ENCODE measurements around the gene GRIA1. TPM values are rescaled to one million over a fixed set of nuclear protein-coding genes. Genes with fewer than 3 reads are reported as not detected.

Gene GRIA1
- total and polyA plus RNA-seq, 5 donors from 2014 or later: not detected

GRCh38 chr5:153500178-153500577 lies 9.7 kb downstream of the GRIA1 start:
- no peak overlapping the region for H3K4me3 Mint-ChIP-seq
- peaks cover 0 to 6% (median 0%) of the 10 kb centered on the region in 7 donors for H3K9me3 Mint-ChIP-seq
- H3K27ac Mint-ChIP-seq: no peak overlapping the region
- no peaks in the 10 kb centered on the region for H3K4me1 Mint-ChIP-seq
- H3K27me3 Mint-ChIP-seq: peaks cover 2% of the 10 kb centered on the region
- Histone ChIP-seq H3K36me3 (ENCODE audit: control insufficient read depth, insufficient read depth, low read length) (no peaks in the 10 kb centered on the region), H3K27ac (ENCODE audit: insufficient read depth, low read length, poor library complexity, severe bottlenecking) (no peak overlapping the region), H3K27me3 (ENCODE audit: control insufficient read depth, insufficient read depth, low read length) (no peaks in the 10 kb centered on the region), H3K4me1 (ENCODE audit: control insufficient read depth, insufficient read depth, low read length, poor library complexity, severe bottlenecking) (no peaks in the 10 kb centered on the region), H3K4me3 (ENCODE audit: low read depth, low read length) (no peak overlapping the region), H3K9me3 (ENCODE audit: control insufficient read depth in 2 of 2, low read length in 2 of 2) (no peaks in the 10 kb centered on the region)
- H3K36me3 Mint-ChIP-seq: no peaks in the 10 kb centered on the region
- ATAC-seq (ENCODE audit: low read depth in 2 of 2): no peak
- no peak for DNase-seq

- DNase-seq: no peak
- no peaks in the 10 kb centered on the region for H3K4me1 ChIP-seq (ENCODE audit: control insufficient read depth, insufficient read depth, low read length, poor library complexity, severe bottlenecking)
- no peak for ATAC-seq (ENCODE audit: low read depth in 2 of 2)
- no peaks in the 10 kb centered on the region for H3K27me3 Mint-ChIP-seq
- H3K4me3 ChIP-seq (ENCODE audit: low read depth, low read length): no peak overlapping the region
- no peaks in the 10 kb centered on the region for H3K36me3 ChIP-seq (ENCODE audit: control insufficient read depth, insufficient read depth, low read length)
- no peaks in the 10 kb centered on the region for H3K4me1 Mint-ChIP-seq
- H3K27ac ChIP-seq (ENCODE audit: insufficient read depth, low read length, poor library complexity, severe bottlenecking): no peak overlapping the region
- no peaks in the 10 kb centered on the region for H3K36me3 Mint-ChIP-seq
- H3K9me3 Mint-ChIP-seq: peaks cover 0 to 6% (median 2%) of the 10 kb centered on the region in 7 donors
- no peaks in the 10 kb centered on the region for H3K9me3 ChIP-seq (ENCODE audit: control insufficient read depth in 2 of 2, low read length in 2 of 2)
- H3K4me3 Mint-ChIP-seq: no peak overlapping the region
- no peaks in the 10 kb centered on the region for H3K27me3 ChIP-seq (ENCODE audit: control insufficient read depth, insufficient read depth, low read length)
- no peak overlapping the region for H3K27ac Mint-ChIP-seq
Measured at GRCh38 chr5:153504726-153505125, 14.3 kb downstream of the GRIA1 start.

GRCh38 chr5:153508700-153509099 lies 18.2 kb downstream of the GRIA1 start:
- Mint-ChIP-seq H3K4me1 (no peaks in the 10 kb centered on the region), H3K36me3 (no peaks in the 10 kb centered on the region), H3K27me3 (no peaks in the 10 kb centered on the region), H3K27ac (no peak overlapping the region), H3K9me3 (peaks cover 0 to 6% (median 2%) of the 10 kb centered on the region in 7 donors), H3K4me3 (no peak overlapping the region)
- H3K27me3 ChIP-seq (ENCODE audit: control insufficient read depth, insufficient read depth, low read length): no peaks in the 10 kb centered on the region
- no peak overlapping the region for H3K4me3 ChIP-seq (ENCODE audit: low read depth, low read length)
- no peak overlapping the region for H3K27ac ChIP-seq (ENCODE audit: insufficient read depth, low read length, poor library complexity, severe bottlenecking)
- no peaks in the 10 kb centered on the region for H3K9me3 ChIP-seq (ENCODE audit: control insufficient read depth in 2 of 2, low read length in 2 of 2)
- H3K36me3 ChIP-seq (ENCODE audit: control insufficient read depth, insufficient read depth, low read length): no peaks in the 10 kb centered on the region
- DNase-seq (no peak), ATAC-seq (ENCODE audit: low read depth in 2 of 2) (no peak)
- no peaks in the 10 kb centered on the region for H3K4me1 ChIP-seq (ENCODE audit: control insufficient read depth, insufficient read depth, low read length, poor library complexity, severe bottlenecking)

- DNase-seq (no peak), ATAC-seq (ENCODE audit: low read depth in 2 of 2) (no peak)
- Histone ChIP-seq H3K4me1 (ENCODE audit: control insufficient read depth, insufficient read depth, low read length, poor library complexity, severe bottlenecking) (no peaks in the 10 kb centered on the region), H3K9me3 (ENCODE audit: control insufficient read depth in 2 of 2, low read length in 2 of 2) (no peaks in the 10 kb centered on the region), H3K4me3 (ENCODE audit: low read depth, low read length) (no peak overlapping the region), H3K36me3 (ENCODE audit: control insufficient read depth, insufficient read depth, low read length) (no peaks in the 10 kb centered on the region), H3K27me3 (ENCODE audit: control insufficient read depth, insufficient read depth, low read length) (no peaks in the 10 kb centered on the region), H3K27ac (ENCODE audit: insufficient read depth, low read length, poor library complexity, severe bottlenecking) (no peak overlapping the region)
- Mint-ChIP-seq H3K9me3 (peaks cover 0 to 7% (median 2%) of the 10 kb centered on the region in 7 donors), H3K27me3 (no peaks in the 10 kb centered on the region), H3K36me3 (no peaks in the 10 kb centered on the region), H3K27ac (no peak overlapping the region), H3K4me3 (no peak overlapping the region), H3K4me1 (no peaks in the 10 kb centered on the region)
Measured at GRCh38 chr5:153511622-153512021, 21.2 kb downstream of the GRIA1 start.

- Mint-ChIP-seq H3K4me1 (no peaks in the 10 kb centered on the region), H3K27me3 (no peaks in the 10 kb centered on the region)
- no peak for ATAC-seq (ENCODE audit: low read depth in 2 of 2)
Measured at GRCh38 chr5:153513156-153513555, 22.7 kb downstream of the GRIA1 start.

GRCh38 chr5:153515301-153515700 lies 24.8 kb downstream of the GRIA1 start:
- H3K4me1 ChIP-seq (ENCODE audit: control insufficient read depth, insufficient read depth, low read length, poor library complexity, severe bottlenecking): no peaks in the 10 kb centered on the region
- no peaks in the 10 kb centered on the region for H3K36me3 ChIP-seq (ENCODE audit: control insufficient read depth, insufficient read depth, low read length)
- no peaks in the 10 kb centered on the region for H3K4me1 Mint-ChIP-seq
- no peak overlapping the region for H3K4me3 Mint-ChIP-seq
- DNase-seq: no peak
- no peaks in the 10 kb centered on the region for H3K9me3 ChIP-seq (ENCODE audit: control insufficient read depth in 2 of 2, low read length in 2 of 2)
- no peaks in the 10 kb centered on the region for H3K27me3 ChIP-seq (ENCODE audit: control insufficient read depth, insufficient read depth, low read length)
- ATAC-seq (ENCODE audit: low read depth in 2 of 2): no peak
- no peak overlapping the region for H3K4me3 ChIP-seq (ENCODE audit: low read depth, low read length)
- no peaks in the 10 kb centered on the region for H3K27me3 Mint-ChIP-seq
- no peaks in the 10 kb centered on the region for H3K36me3 Mint-ChIP-seq
- peaks cover 0 to 7% (median 0%) of the 10 kb centered on the region in 7 donors for H3K9me3 Mint-ChIP-seq
- H3K27ac ChIP-seq (ENCODE audit: insufficient read depth, low read length, poor library complexity, severe bottlenecking): no peak overlapping the region
- no peak overlapping the region for H3K27ac Mint-ChIP-seq

More at GRCh38 chr5:153513156-153513555, 22.7 kb downstream of the GRIA1 start:
- Histone ChIP-seq H3K9me3 (ENCODE audit: control insufficient read depth in 2 of 2, low read length in 2 of 2) (no peaks in the 10 kb centered on the region), H3K27me3 (ENCODE audit: control insufficient read depth, insufficient read depth, low read length) (no peaks in the 10 kb centered on the region), H3K4me3 (ENCODE audit: low read depth, low read length) (no peak overlapping the region), H3K27ac (ENCODE audit: insufficient read depth, low read length, poor library complexity, severe bottlenecking) (no peak overlapping the region), H3K36me3 (ENCODE audit: control insufficient read depth, insufficient read depth, low read length) (no peaks in the 10 kb centered on the region), H3K4me1 (ENCODE audit: control insufficient read depth, insufficient read depth, low read length, poor library complexity, severe bottlenecking) (no peaks in the 10 kb centered on the region)
- H3K4me3 Mint-ChIP-seq: no peak overlapping the region
- no peaks in the 10 kb centered on the region for H3K36me3 Mint-ChIP-seq
- H3K27ac Mint-ChIP-seq: no peak overlapping the region
- DNase-seq: no peak
- H3K9me3 Mint-ChIP-seq: peaks cover 0 to 7% (median 1%) of the 10 kb centered on the region in 7 donors

- peaks cover 0 to 7% (median 0%) of the 10 kb centered on the region in 7 donors for H3K9me3 Mint-ChIP-seq
- ATAC-seq (ENCODE audit: low read depth in 2 of 2) (no peak), DNase-seq (no peak)
- no peaks in the 10 kb centered on the region for H3K36me3 Mint-ChIP-seq
- Histone ChIP-seq H3K4me3 (ENCODE audit: low read depth, low read length) (no peak overlapping the region), H3K27me3 (ENCODE audit: control insufficient read depth, insufficient read depth, low read length) (no peaks in the 10 kb centered on the region), H3K36me3 (ENCODE audit: control insufficient read depth, insufficient read depth, low read length) (no peaks in the 10 kb centered on the region), H3K9me3 (ENCODE audit: control insufficient read depth in 2 of 2, low read length in 2 of 2) (no peaks in the 10 kb centered on the region), H3K27ac (ENCODE audit: insufficient read depth, low read length, poor library complexity, severe bottlenecking) (no peak overlapping the region), H3K4me1 (ENCODE audit: control insufficient read depth, insufficient read depth, low read length, poor library complexity, severe bottlenecking) (no peaks in the 10 kb centered on the region)
- no peaks in the 10 kb centered on the region for H3K27me3 Mint-ChIP-seq
- H3K4me1 Mint-ChIP-seq: no peaks in the 10 kb centered on the region
- no peak overlapping the region for H3K4me3 Mint-ChIP-seq
- no peak overlapping the region for H3K27ac Mint-ChIP-seq
Measured at GRCh38 chr5:153516504-153517240, 26.2 kb downstream of the GRIA1 start.

GRCh38 chr5:153517241-153517611 lies 26.8 kb downstream of the GRIA1 start:
- Mint-ChIP-seq H3K27ac (no peak overlapping the region), H3K9me3 (peaks cover 0 to 7% (median 0%) of the 10 kb centered on the region in 7 donors), H3K4me3 (no peak overlapping the region), H3K4me1 (no peaks in the 10 kb centered on the region), H3K27me3 (no peaks in the 10 kb centered on the region), H3K36me3 (no peaks in the 10 kb centered on the region)
- DNase-seq (no peak), ATAC-seq (ENCODE audit: low read depth in 2 of 2) (no peak)
- Histone ChIP-seq H3K36me3 (ENCODE audit: control insufficient read depth, insufficient read depth, low read length) (no peaks in the 10 kb centered on the region), H3K4me3 (ENCODE audit: low read depth, low read length) (no peak overlapping the region), H3K27me3 (ENCODE audit: control insufficient read depth, insufficient read depth, low read length) (no peaks in the 10 kb centered on the region), H3K4me1 (ENCODE audit: control insufficient read depth, insufficient read depth, low read length, poor library complexity, severe bottlenecking) (no peaks in the 10 kb centered on the region), H3K27ac (ENCODE audit: insufficient read depth, low read length, poor library complexity, severe bottlenecking) (no peak overlapping the region), H3K9me3 (ENCODE audit: control insufficient read depth in 2 of 2, low read length in 2 of 2) (no peaks in the 10 kb centered on the region)
